Natural killer cell (primary cell): Measurements from ENCODE around the gene ISYNA1. TPM values are rescaled to one million over a fixed set of nuclear protein-coding genes. Genes with fewer than 3 reads are reported as not detected.

ENCODE experiments used
- ATAC-seq, 3 donors: fragments of 150-1000 bp in 2 of 3; fragments of 200-7000 bp in 1 of 3; cut with Tn5 transposase; 1 replicate in 1 of 3; 2 replicates in 2 of 3; pipeline ENCODE4 v1.10.0; 2021; ENCODE audit warnings: mild to moderate bottlenecking in 2 of 3, moderate library complexity in 2 of 3
- DNase-seq, 2 donors: peaks; one replicate each; pipeline versions ENCODE4 v3.0.0 to v3.0.0-alpha.2; 2013 to 2021; ENCODE audit warnings: mixed read lengths in 1 of 2
- H3K27ac ChIP-seq: one replicate; pipeline ENCODE4 v1.5.1; 2013; ENCODE audit warnings: mild to moderate bottlenecking, low read length
- H3K27me3 ChIP-seq: one replicate; pipeline ENCODE4 v1.6.1; 2013; ENCODE audit warnings: low read length; ENCODE audit not compliant: control insufficient read depth, insufficient read depth
- H3K36me3 ChIP-seq: one replicate; pipeline ENCODE4 v1.6.1; 2013; ENCODE audit warnings: low read length; ENCODE audit not compliant: control insufficient read depth, insufficient read depth
- H3K4me1 ChIP-seq: one replicate; pipeline ENCODE4 v1.6.1; 2013; ENCODE audit warnings: low read length; ENCODE audit not compliant: control insufficient read depth, insufficient read depth
- H3K4me3 ChIP-seq: one replicate; pipeline ENCODE4 v1.5.1; 2013; ENCODE audit warnings: low read length
- H3K9me3 ChIP-seq: one replicate; pipeline ENCODE4 v1.6.1; 2013; ENCODE audit warnings: low read length; ENCODE audit not compliant: control insufficient read depth, insufficient read depth
- H3K27ac Mint-ChIP-seq, 2 donors: one replicate each; pipeline ENCODE4 v1.8.0; 2022; ENCODE audit warnings: mild to moderate bottlenecking in 2 of 2, mixed read lengths in 2 of 2, moderate library complexity in 1 of 2
- H3K27me3 Mint-ChIP-seq, 2 donors: one replicate each; pipeline ENCODE4 v1.8.0; 2022; ENCODE audit warnings: low read depth in 2 of 2, mixed read lengths in 2 of 2
- H3K36me3 Mint-ChIP-seq: one replicate; pipeline ENCODE4 v1.8.0; 2022; ENCODE audit warnings: mixed read lengths
- H3K4me1 Mint-ChIP-seq, 2 donors: one replicate each; pipeline ENCODE4 v1.8.0; 2022; ENCODE audit warnings: mixed read lengths in 2 of 2
- H3K4me3 Mint-ChIP-seq: one replicate; pipeline ENCODE4 v1.8.0; 2022; ENCODE audit warnings: mild to moderate bottlenecking, moderate library complexity, mixed read lengths
- H3K9me3 Mint-ChIP-seq, 2 donors: one replicate each; pipeline ENCODE4 v1.8.0; 2022; ENCODE audit warnings: mixed read lengths in 2 of 2
- CTCF ChIP-seq: fragments of 200-600 bp; IDR thresholded peaks from one replicate; pipeline ENCODE4 v1.8.0; 2022; ENCODE audit warnings: antibody characterized with exemption
- WGBS: methylation state at CpG from one replicate; pipeline ENCODE4 v1.1.7; 2013; ENCODE audit warnings: missing lambda C conversion rate; ENCODE audit not compliant: insufficient coverage; 5-methylcytosine and 5-hydroxymethylcytosine counted together
- intact Hi-C: fragments of 100-400 bp; cut with micrococcal nuclease; formaldehyde crosslinking; loops from one replicate; pipeline ENCODE4 v1.14.2; 2022
- total RNA-seq, 4 donors: library from RNA; stranded (reverse); fragments of 120-200 nt in 1 of 4; gene quantifications; one replicate each; pipeline versions ENCODE4 v1.2.3 to v1.2.4, GENCODE V29; 2013 to 2022

The ISYNA1 gene
- total RNA-seq, 3 donors from 2014 or later (not counting 1 experiment from before 2014, with no cell fraction given), result 39.7 to 53.6 (median 40.1) TPM

- Histone ChIP-seq H3K36me3 (peaks cover 5% of the 10 kb centered on the region), H3K4me3 (no peak overlapping the region), H3K4me1 (peaks cover 74% of the 10 kb centered on the region), H3K27me3 (no peaks in the 10 kb centered on the region), H3K9me3 (no peaks in the 10 kb centered on the region), H3K27ac (peak overlapping the region; percentile 96)
- Mint-ChIP-seq H3K9me3 (no peaks in the 10 kb centered on the region), H3K27me3 (no peaks in the 10 kb centered on the region), H3K4me1 (peaks cover 14 to 41% of the 10 kb centered on the region in 2 donors), H3K4me3 (peak overlapping the region; percentile 61), H3K36me3 (no peaks in the 10 kb centered on the region), H3K27ac (peak overlapping the region; percentile 81 to 97)
- intact Hi-C loops, result no loop called here
- peak in 1 of 2 donors; percentile 31 for DNase-seq
- ATAC-seq, result no peak
- no peak for TF ChIP-seq CTCF
- WGBS, result 73% methylated on average over 17 of the region's 17 CpGs
Measured at GRCh38 chr19:18428173-18428786, 9.7 kb downstream of the ISYNA1 start.

GRCh38 chr19:18427743-18428113, 10.2 kb downstream of the ISYNA1 start:
- no peaks in the 10 kb centered on the region for H3K36me3 Mint-ChIP-seq
- H3K27me3 ChIP-seq, result no peaks in the 10 kb centered on the region
- WGBS, result 95% methylated on average over 11 of the region's 12 CpGs
- H3K36me3 ChIP-seq, result peaks cover 4% of the 10 kb centered on the region
- ATAC-seq, result no peak
- H3K4me1 ChIP-seq, result peaks cover 74% of the 10 kb centered on the region
- peak overlapping the region; percentile 96 for H3K27ac ChIP-seq
- peaks cover 20 to 47% of the 10 kb centered on the region in 2 donors for H3K4me1 Mint-ChIP-seq
- no peaks in the 10 kb centered on the region for H3K9me3 Mint-ChIP-seq
- DNase-seq, result peak in 1 of 2 donors; percentile 15
- TF ChIP-seq CTCF, result no peak
- no peak overlapping the region for H3K4me3 ChIP-seq
- intact Hi-C loops, result no loop called here
- H3K4me3 Mint-ChIP-seq, result no peak overlapping the region
- peak overlapping the region; percentile 81 to 97 for H3K27ac Mint-ChIP-seq
- no peaks in the 10 kb centered on the region for H3K9me3 ChIP-seq
- no peaks in the 10 kb centered on the region for H3K27me3 Mint-ChIP-seq

DNA sequence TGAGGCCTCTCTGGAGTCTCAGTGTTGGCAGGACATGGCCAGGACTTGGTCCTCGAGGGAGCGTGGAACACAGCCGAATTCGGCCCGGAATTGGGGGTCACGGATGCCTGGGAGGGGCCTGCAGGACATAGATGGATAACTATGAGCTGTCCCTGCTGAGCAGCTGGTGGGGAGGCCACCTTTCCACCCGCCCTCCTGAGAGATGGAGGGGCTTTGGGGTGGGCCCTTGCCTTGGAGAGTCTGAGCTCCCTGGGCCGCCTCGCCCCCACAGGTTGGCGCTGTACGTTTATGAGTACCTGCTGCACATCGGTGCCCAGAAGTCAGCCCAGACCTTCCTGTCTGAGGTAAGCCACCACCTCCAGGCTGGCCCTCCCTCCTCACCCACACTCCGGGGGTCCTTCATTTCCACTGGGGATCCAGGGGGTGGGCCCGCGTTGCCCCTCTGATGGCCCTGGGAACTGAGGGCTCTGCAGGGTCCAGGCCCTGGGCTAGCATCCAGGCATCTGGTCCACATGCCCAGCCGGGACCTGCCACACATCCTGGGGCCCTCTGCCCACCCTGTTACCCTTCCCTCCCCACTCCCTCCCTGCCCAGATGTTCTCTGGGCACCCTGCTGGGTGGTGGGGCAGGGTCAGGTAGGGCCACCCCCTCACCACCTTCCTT, 10.7 kb downstream of the ISYNA1 start:
- peaks cover 76% of the 10 kb centered on the region for H3K4me1 ChIP-seq
- 80% methylated on average over 16 of the region's 16 CpGs for WGBS
- H3K4me3 Mint-ChIP-seq, result no peak overlapping the region
- no peaks in the 10 kb centered on the region for H3K36me3 Mint-ChIP-seq
- no peak for ATAC-seq
- H3K27ac Mint-ChIP-seq, result peak overlapping the region in 1 of 2 donors; percentile 97
- TF ChIP-seq CTCF, result no peak
- H3K27me3 Mint-ChIP-seq, result no peaks in the 10 kb centered on the region
- H3K9me3 Mint-ChIP-seq, result no peaks in the 10 kb centered on the region
- no peaks in the 10 kb centered on the region for H3K9me3 ChIP-seq
- peaks cover 25 to 52% of the 10 kb centered on the region in 2 donors for H3K4me1 Mint-ChIP-seq
- DNase-seq, result peak in 1 of 2 donors; percentile 16
- H3K27me3 ChIP-seq, result no peaks in the 10 kb centered on the region
- intact Hi-C loops, result no loop called here
- no peak overlapping the region for H3K4me3 ChIP-seq
- H3K27ac ChIP-seq, result no peak overlapping the region
- peaks cover 3% of the 10 kb centered on the region for H3K36me3 ChIP-seq
